ENCODE data around the gene CCDC17. TPM values are rescaled to one million over a fixed set of nuclear protein-coding genes. Genes with fewer than 3 reads are reported as not detected.

The CCDC17 gene
- total and polyA plus RNA-seq, 7 experiments from 2014 or later = 0.18 to 9.6 (median 5.5) TPM; not detected in 1

GRCh38 chr1:45644661-45645060 lies 20.8 kb upstream of the CCDC17 start:
- CTCF ChIA-PET = interaction anchor here (1.2 to 1.5 kb wide), 2 partner anchors 42 to 132 kb away, joined by 3 to 5 read pairs; partner anchors contain the start of gene GPBP1L1
- Histone ChIP-seq H3K27ac (ENCODE audit: low read depth, low read length) (no peak overlapping the region), H3K27me3 (ENCODE audit: control insufficient read depth in 2 of 2, insufficient read depth in 2 of 2, low read length in 2 of 2) (no peaks in the 10 kb centered on the region), H3K9me3 (ENCODE audit: control insufficient read depth in 2 of 3, low read length in 3 of 3) (no peaks in the 10 kb centered on the region), H3K4me3 (ENCODE audit: low read length) (no peak overlapping the region), H3K36me3 (ENCODE audit: control insufficient read depth in 2 of 3, insufficient read depth in 3 of 3, low read length in 3 of 3) (peaks cover 5 to 22% (median 7%) of the 10 kb centered on the region in 3 experiments), H3K4me1 (ENCODE audit: control insufficient read depth in 2 of 2, insufficient read depth in 2 of 2, low read length in 2 of 2) (no peaks in the 10 kb centered on the region)
- DNase-seq (no peak), ATAC-seq (no peak)
- H3K4me1 Mint-ChIP-seq = peaks cover 0 to 25% (median 21%) of the 10 kb centered on the region in 7 donors
- peaks cover 6 to 26% (median 8%) of the 10 kb centered on the region in 5 donors for H3K36me3 Mint-ChIP-seq
- POLR2A ChIA-PET = interaction anchor here (2.3 kb wide), 1 partner anchor 41 kb away, joined by 10 read pairs; the partner anchor contains the start of gene GPBP1L1
- no peaks in the 10 kb centered on the region for H3K27me3 Mint-ChIP-seq
- H3K9me3 Mint-ChIP-seq = no peaks in the 10 kb centered on the region
- H3K4me3 Mint-ChIP-seq = no peak overlapping the region
- H3K27ac Mint-ChIP-seq = peak overlapping the region in 4 of 9 donors; percentile 21 to 45 (median 36)
- intact Hi-C loops (cut with micrococcal nuclease) = no loop called here

DNA sequence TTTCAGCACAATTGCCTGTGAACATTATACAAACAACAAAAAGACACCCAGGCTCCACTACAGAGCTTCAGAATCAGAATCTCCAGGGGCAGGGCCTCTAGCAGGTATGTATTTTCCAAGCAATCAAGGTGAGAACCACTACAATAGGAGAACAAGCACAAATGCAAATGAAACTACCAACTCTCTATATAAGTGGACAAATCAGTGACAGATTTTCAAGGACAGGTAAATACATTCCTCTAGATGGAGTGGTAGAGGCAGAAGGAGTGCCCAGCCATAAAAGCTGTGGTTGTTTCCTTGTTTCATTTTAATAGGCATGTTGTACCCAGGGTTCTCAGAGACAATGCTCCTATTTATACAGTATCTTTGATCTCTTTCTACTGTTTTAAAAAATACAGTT lies 20.1 kb upstream of the CCDC17 start:
- H3K9me3 Mint-ChIP-seq = no peaks in the 10 kb centered on the region
- no peak overlapping the region for H3K27ac ChIP-seq (ENCODE audit: low read depth, low read length)
- H3K27ac Mint-ChIP-seq = peak overlapping the region in 4 of 9 donors; percentile 14 to 75 (median 38)
- no peaks in the 10 kb centered on the region for H3K27me3 ChIP-seq (ENCODE audit: control insufficient read depth in 2 of 2, insufficient read depth in 2 of 2, low read length in 2 of 2)
- H3K4me3 ChIP-seq (ENCODE audit: low read length) = no peak overlapping the region
- H3K4me1 ChIP-seq (ENCODE audit: control insufficient read depth in 2 of 2, insufficient read depth in 2 of 2, low read length in 2 of 2) = no peaks in the 10 kb centered on the region
- no peaks in the 10 kb centered on the region for H3K9me3 ChIP-seq (ENCODE audit: control insufficient read depth in 2 of 3, low read length in 3 of 3)
- no peak for DNase-seq
- peaks cover 0 to 25% (median 20%) of the 10 kb centered on the region in 7 donors for H3K4me1 Mint-ChIP-seq
- no peak overlapping the region for H3K4me3 Mint-ChIP-seq
- H3K36me3 Mint-ChIP-seq = peaks cover 6 to 26% (median 8%) of the 10 kb centered on the region in 5 donors
- CTCF ChIA-PET = no interaction called here
- peaks cover 4 to 26% (median 9%) of the 10 kb centered on the region in 3 experiments for H3K36me3 ChIP-seq (ENCODE audit: control insufficient read depth in 2 of 3, insufficient read depth in 3 of 3, low read length in 3 of 3)
- ATAC-seq = no peak
- intact Hi-C loops (cut with micrococcal nuclease) = no loop called here
- POLR2A ChIA-PET = interaction anchor here (2.3 kb wide), 1 partner anchor 42 kb away, joined by 10 read pairs; the partner anchor contains the start of gene GPBP1L1
- H3K27me3 Mint-ChIP-seq = no peaks in the 10 kb centered on the region

GRCh38 chr1:45643321-45643720 lies 19.5 kb upstream of the CCDC17 start:
- no peaks in the 10 kb centered on the region for H3K27me3 Mint-ChIP-seq
- POLR2A ChIA-PET = interaction anchor here (2.3 kb wide), 1 partner anchor 43 kb away, joined by 10 read pairs; the partner anchor contains the start of gene GPBP1L1

DNA sequence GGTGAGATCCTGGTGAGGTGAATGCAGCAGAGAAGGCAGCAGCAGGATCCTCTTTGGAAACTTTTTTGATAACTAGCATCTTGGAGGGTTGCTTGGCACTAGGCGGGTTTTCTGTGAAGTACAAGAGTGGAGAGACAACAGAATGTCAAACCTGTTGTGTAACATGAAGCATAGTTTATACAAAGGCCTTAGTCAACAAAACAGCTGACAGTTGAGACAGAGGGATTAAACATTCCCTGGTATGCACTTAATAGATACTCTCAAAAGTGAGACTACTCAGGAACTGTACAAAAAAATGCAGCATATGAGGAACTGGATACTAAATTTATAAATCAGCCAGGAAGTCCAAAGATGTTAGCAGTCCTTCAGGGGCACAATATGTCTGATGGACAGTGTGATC lies 16.4 kb upstream of the CCDC17 start:
- CTCF ChIA-PET = no interaction called here

More at GRCh38 chr1:45643321-45643720, 19.5 kb upstream of the CCDC17 start:
- no peaks in the 10 kb centered on the region for H3K4me1 ChIP-seq (ENCODE audit: control insufficient read depth in 2 of 2, insufficient read depth in 2 of 2, low read length in 2 of 2)
- H3K27ac ChIP-seq (ENCODE audit: low read depth, low read length) = no peak overlapping the region
- intact Hi-C loops (cut with micrococcal nuclease) = no loop called here
- peaks cover 6 to 23% (median 8%) of the 10 kb centered on the region in 5 donors for H3K36me3 Mint-ChIP-seq
- no peak overlapping the region for H3K4me3 Mint-ChIP-seq
- CTCF ChIA-PET = interaction anchor here (0.7 kb wide), 1 partner anchor 35 kb away, joined by 3 read pairs; no protein-coding TSS in a partner anchor
- H3K27ac Mint-ChIP-seq = peak overlapping the region in 5 of 9 donors; percentile 21 to 70 (median 62)
- H3K9me3 Mint-ChIP-seq = no peaks in the 10 kb centered on the region
- ATAC-seq = no peak
- no peak overlapping the region for H3K4me3 ChIP-seq (ENCODE audit: low read length)
- no peaks in the 10 kb centered on the region for H3K27me3 ChIP-seq (ENCODE audit: control insufficient read depth in 2 of 2, insufficient read depth in 2 of 2, low read length in 2 of 2)
- no peak for DNase-seq
- no peaks in the 10 kb centered on the region for H3K9me3 ChIP-seq (ENCODE audit: control insufficient read depth in 2 of 3, low read length in 3 of 3)
- H3K4me1 Mint-ChIP-seq = peaks cover 0 to 23% (median 18%) of the 10 kb centered on the region in 7 donors
- H3K36me3 ChIP-seq (ENCODE audit: control insufficient read depth in 2 of 3, insufficient read depth in 3 of 3, low read length in 3 of 3) = peaks cover 7 to 32% (median 8%) of the 10 kb centered on the region in 3 experiments

DNA sequence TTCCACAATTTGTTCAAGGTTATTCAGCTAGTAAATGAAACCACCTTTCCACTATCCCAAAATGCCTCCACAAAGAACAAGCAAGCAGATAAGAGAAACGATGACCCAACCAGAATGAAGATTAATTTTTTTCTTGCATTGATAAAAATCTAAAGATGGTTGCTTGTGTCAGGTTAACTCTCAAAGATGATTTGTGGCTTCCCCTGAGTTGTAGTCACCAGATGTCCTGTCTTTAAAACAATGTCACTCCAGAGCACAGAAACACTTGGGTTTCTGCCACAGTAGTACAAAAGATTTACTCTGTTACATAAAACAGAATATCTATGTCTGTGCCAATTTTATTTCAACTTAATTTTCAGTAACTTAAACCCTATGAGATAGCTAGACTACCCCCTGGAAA lies 11.4 kb upstream of the CCDC17 start:
- Mint-ChIP-seq H3K9me3 (no peaks in the 10 kb centered on the region), H3K27me3 (no peaks in the 10 kb centered on the region), H3K4me3 (no peak overlapping the region), H3K36me3 (peaks cover 6 to 26% (median 15%) of the 10 kb centered on the region in 5 donors), H3K4me1 (no peaks in the 10 kb centered on the region), H3K27ac (no peak overlapping the region)
- DNase-seq (no peak), ATAC-seq (no peak)
- peaks cover 34 to 88% (median 53%) of the 10 kb centered on the region in 3 experiments for H3K36me3 ChIP-seq (ENCODE audit: control insufficient read depth in 2 of 3, insufficient read depth in 3 of 3, low read length in 3 of 3)
- POLR2A ChIA-PET = interaction anchor here (0.7 kb wide), 1 partner anchor 50 kb away, joined by 3 read pairs; no protein-coding TSS in a partner anchor
- H3K4me1 ChIP-seq (ENCODE audit: control insufficient read depth in 2 of 2, insufficient read depth in 2 of 2, low read length in 2 of 2) = no peaks in the 10 kb centered on the region
- H3K27me3 ChIP-seq (ENCODE audit: control insufficient read depth in 2 of 2, insufficient read depth in 2 of 2, low read length in 2 of 2) = no peaks in the 10 kb centered on the region
- intact Hi-C loops (cut with micrococcal nuclease) = no loop called here
- CTCF ChIA-PET = no interaction called here
- no peak overlapping the region for H3K4me3 ChIP-seq (ENCODE audit: low read length)
- H3K27ac ChIP-seq (ENCODE audit: low read depth, low read length) = no peak overlapping the region
- no peaks in the 10 kb centered on the region for H3K9me3 ChIP-seq (ENCODE audit: control insufficient read depth in 2 of 3, low read length in 3 of 3)

More for the DNA sequence above, 16.4 kb upstream of the CCDC17 start:
- Mint-ChIP-seq H3K4me3 (no peak overlapping the region), H3K27ac (peak overlapping the region in 1 of 9 donors; percentile 27), H3K27me3 (no peaks in the 10 kb centered on the region), H3K4me1 (peaks cover 0 to 10% (median 5%) of the 10 kb centered on the region in 7 donors), H3K36me3 (peaks cover 5 to 14% (median 7%) of the 10 kb centered on the region in 5 donors), H3K9me3 (no peaks in the 10 kb centered on the region)
- Histone ChIP-seq H3K9me3 (ENCODE audit: control insufficient read depth in 2 of 3, low read length in 3 of 3) (no peaks in the 10 kb centered on the region), H3K4me3 (ENCODE audit: low read length) (no peak overlapping the region), H3K27ac (ENCODE audit: low read depth, low read length) (no peak overlapping the region), H3K36me3 (ENCODE audit: control insufficient read depth in 2 of 3, insufficient read depth in 3 of 3, low read length in 3 of 3) (peaks cover 7 to 58% (median 30%) of the 10 kb centered on the region in 3 experiments), H3K4me1 (ENCODE audit: control insufficient read depth in 2 of 2, insufficient read depth in 2 of 2, low read length in 2 of 2) (no peaks in the 10 kb centered on the region), H3K27me3 (ENCODE audit: control insufficient read depth in 2 of 2, insufficient read depth in 2 of 2, low read length in 2 of 2) (no peaks in the 10 kb centered on the region)
- DNase-seq (no peak), ATAC-seq (no peak)
- POLR2A ChIA-PET = no interaction called here
- intact Hi-C loops (cut with micrococcal nuclease) = no loop called here

DNA sequence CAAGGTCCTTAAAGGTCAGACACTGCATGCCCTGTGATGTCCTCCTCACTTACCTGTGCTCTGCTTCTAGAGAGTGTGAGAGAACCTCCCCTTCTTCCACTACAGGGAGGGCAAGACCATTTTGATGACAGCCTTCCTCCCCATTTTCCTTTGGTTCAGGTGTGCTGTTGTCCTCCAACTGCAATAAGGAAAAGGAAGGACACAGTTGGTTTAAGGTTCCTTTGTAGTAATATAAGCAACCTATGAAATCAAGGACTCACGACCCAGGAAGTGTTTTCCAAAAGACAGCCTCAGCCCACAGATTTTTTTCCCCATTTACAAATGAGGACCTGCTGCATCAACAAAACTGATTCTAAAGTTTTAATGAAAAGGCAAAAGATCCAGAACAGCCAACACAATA lies 6.6 kb upstream of the CCDC17 start:
- CTCF ChIA-PET = no interaction called here
- POLR2A ChIA-PET = no interaction called here

GRCh38 chr1:45629035-45629434 lies 5.2 kb upstream of the CCDC17 start:
- ChIA-PET CTCF (no interaction called here), POLR2A (no interaction called here)
- no peak overlapping the region for H3K4me3 ChIP-seq (ENCODE audit: low read length)
- Mint-ChIP-seq H3K27me3 (no peaks in the 10 kb centered on the region), H3K4me1 (no peaks in the 10 kb centered on the region), H3K27ac (peak overlapping the region in 1 of 9 donors; percentile 55), H3K36me3 (peaks cover 7 to 58% (median 26%) of the 10 kb centered on the region in 5 donors), H3K4me3 (no peak overlapping the region), H3K9me3 (peaks cover 0 to 1% (median 0%) of the 10 kb centered on the region in 11 donors)
- H3K27me3 ChIP-seq (ENCODE audit: control insufficient read depth in 2 of 2, insufficient read depth in 2 of 2, low read length in 2 of 2) = no peaks in the 10 kb centered on the region
- H3K4me1 ChIP-seq (ENCODE audit: control insufficient read depth in 2 of 2, insufficient read depth in 2 of 2, low read length in 2 of 2) = no peaks in the 10 kb centered on the region
- intact Hi-C loops (cut with micrococcal nuclease) = no loop called here
- no peak overlapping the region for H3K27ac ChIP-seq (ENCODE audit: low read depth, low read length)
- H3K9me3 ChIP-seq (ENCODE audit: control insufficient read depth in 2 of 3, low read length in 3 of 3) = no peaks in the 10 kb centered on the region
- peaks cover 31 to 74% (median 33%) of the 10 kb centered on the region in 3 experiments for H3K36me3 ChIP-seq (ENCODE audit: control insufficient read depth in 2 of 3, insufficient read depth in 3 of 3, low read length in 3 of 3)
- ATAC-seq = no peak
- no peak for DNase-seq

More for the DNA sequence above, 6.6 kb upstream of the CCDC17 start:
- Histone ChIP-seq H3K4me3 (ENCODE audit: low read length) (no peak overlapping the region), H3K36me3 (ENCODE audit: control insufficient read depth in 2 of 3, insufficient read depth in 3 of 3, low read length in 3 of 3) (peaks cover 32 to 85% (median 33%) of the 10 kb centered on the region in 3 experiments), H3K4me1 (ENCODE audit: control insufficient read depth in 2 of 2, insufficient read depth in 2 of 2, low read length in 2 of 2) (no peaks in the 10 kb centered on the region), H3K9me3 (ENCODE audit: control insufficient read depth in 2 of 3, low read length in 3 of 3) (no peaks in the 10 kb centered on the region), H3K27ac (ENCODE audit: low read depth, low read length) (no peak overlapping the region), H3K27me3 (ENCODE audit: control insufficient read depth in 2 of 2, insufficient read depth in 2 of 2, low read length in 2 of 2) (no peaks in the 10 kb centered on the region)
- no peak overlapping the region for H3K4me3 Mint-ChIP-seq
- H3K9me3 Mint-ChIP-seq = peaks cover 0 to 1% (median 0%) of the 10 kb centered on the region in 11 donors
- DNase-seq (no peak), ATAC-seq (no peak)
- peaks cover 7 to 53% (median 25%) of the 10 kb centered on the region in 5 donors for H3K36me3 Mint-ChIP-seq
- intact Hi-C loops (cut with micrococcal nuclease) = no loop called here
- H3K27ac Mint-ChIP-seq = peak overlapping the region in 4 of 9 donors; percentile 41 to 65 (median 58)
- H3K27me3 Mint-ChIP-seq = no peaks in the 10 kb centered on the region
- no peaks in the 10 kb centered on the region for H3K4me1 Mint-ChIP-seq

All from naive thymus-derived CD4-positive, alpha-beta T cell (primary cell).